ENCODE measurements around the gene TBC1D22A.
A peak's percentile ranks its signal among the peaks of the same experiment; 100 is the strongest.

Gene TBC1D22A

GRCh38 chr22:46970411-46971098 lies 208.1 kb downstream of the TBC1D22A start:
- peaks cover 49 to 65% (median 52%) of the 10 kb centered on the region in 10 experiments for H3K4me1 ChIP-seq
- H3K27me3 ChIP-seq = no peaks in the 10 kb centered on the region
- H3K9me3 ChIP-seq (replicated peaks in 1 of 11) = no peaks in the 10 kb centered on the region
- TF ChIP-seq Cebpa-rat (IDR thresholded peaks at IDR 0.05) = no peak
- H3K4me3 ChIP-seq = peak overlapping the region in 1 of 10 experiments; percentile 5; a peak in 1 of 20 replicates
- H3K27ac ChIP-seq = peak overlapping the region; percentile 39 to 81 (median 68); a peak in 19 of 22 replicates
- peak overlapping the region; percentile 10 to 56 (median 37); a peak in 13 of 22 replicates for H3K9ac ChIP-seq
- H3K36me3 ChIP-seq = peaks cover 7 to 55% (median 22%) of the 10 kb centered on the region in 11 experiments; a peak in 21 of 22 replicates
- peak overlapping the region; percentile 67 to 92 (median 80) for H3K4me2 ChIP-seq
- H4K20me1 ChIP-seq = peaks cover 35 to 96% (median 66%) of the 10 kb centered on the region in 11 experiments

- Histone ChIP-seq H3K27ac (peak overlapping the region; percentile 39 to 81 (median 68); a peak in 21 of 22 replicates), H3K36me3 (peaks cover 13 to 55% (median 29%) of the 10 kb centered on the region in 11 experiments), H3K4me2 (peak overlapping the region; percentile 67 to 92 (median 81)), H3K9me3 (replicated peaks in 1 of 11) (no peaks in the 10 kb centered on the region), H3K4me1 (peaks cover 43 to 60% (median 46%) of the 10 kb centered on the region in 10 experiments), H4K20me1 (peaks cover 28 to 92% (median 59%) of the 10 kb centered on the region in 11 experiments; a peak in 21 of 22 replicates), H3K4me3 (0 out of 20 replicates have a peak overlapping the region, but pooled peaks of 1 of the 10 experiments have one; percentile 3), H3K9ac (peak overlapping the region; percentile 10 to 66 (median 41); a peak in 17 of 22 replicates), H3K27me3 (no peaks in the 10 kb centered on the region)
- no peak for TF ChIP-seq Cebpa-rat (IDR thresholded peaks at IDR 0.05)
These were observed 208.8 kb downstream of the TBC1D22A start for GRCh38 chr22:46971099-46971763.

DNA sequence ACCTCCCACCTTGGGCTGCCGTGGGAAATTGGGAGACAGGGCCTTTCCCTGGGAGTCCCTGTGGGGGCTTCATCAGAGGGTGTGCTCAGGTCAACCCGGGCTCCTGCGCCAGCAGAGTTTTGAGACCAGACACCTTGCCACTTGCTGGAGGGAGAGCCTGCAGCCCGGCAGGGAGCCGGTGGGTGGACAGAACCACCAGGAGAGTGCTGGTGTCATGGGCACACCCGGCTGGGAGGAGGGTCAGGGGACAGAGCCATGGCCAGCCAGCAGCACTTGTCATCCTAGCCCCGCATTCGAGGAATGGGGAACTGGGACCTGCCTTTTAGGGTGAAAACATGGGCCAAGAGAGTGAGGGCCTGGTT lies 209.3 kb downstream of the TBC1D22A start:
- Histone ChIP-seq H3K27me3 (no peaks in the 10 kb centered on the region), H3K36me3 (peaks cover 19 to 56% (median 34%) of the 10 kb centered on the region in 11 experiments), H3K9me3 (replicated peaks in 1 of 11) (0 out of 22 replicates have a peak, but pooled peaks cover 0 to 1% (median 0%) of the 10 kb centered on the region in 11 experiments), H3K4me1 (peaks cover 43 to 60% (median 46%) of the 10 kb centered on the region in 10 experiments), H3K4me3 (0 out of 20 replicates have a peak overlapping the region, but pooled peaks of 1 of the 10 experiments have one; percentile 3), H3K4me2 (peak overlapping the region; percentile 67 to 92 (median 81)), H4K20me1 (peaks cover 24 to 87% (median 54%) of the 10 kb centered on the region in 11 experiments; a peak in 20 of 22 replicates), H3K27ac (peak overlapping the region; percentile 32 to 81 (median 68); a peak in 21 of 22 replicates), H3K9ac (peak overlapping the region in 9 of 11 experiments; percentile 20 to 66 (median 37); a peak in 12 of 22 replicates)
- TF ChIP-seq Cebpa-rat (IDR thresholded peaks at IDR 0.05) = no peak

GRCh38 chr22:46972256-46972655 lies 209.8 kb downstream of the TBC1D22A start:
- peak overlapping the region in 8 of 11 experiments; percentile 49 to 81 (median 71); a peak in 16 of 22 replicates for H3K27ac ChIP-seq
- no peaks in the 10 kb centered on the region for H3K27me3 ChIP-seq
- H3K9ac ChIP-seq = peak overlapping the region in 3 of 11 experiments; percentile 20 to 58 (median 30); a peak in 2 of 22 replicates
- no peak overlapping the region for H3K4me3 ChIP-seq
- H3K4me1 ChIP-seq = peaks cover 43 to 60% (median 46%) of the 10 kb centered on the region in 10 experiments
- no peak for TF ChIP-seq Cebpa-rat (IDR thresholded peaks at IDR 0.05)
- H3K4me2 ChIP-seq = peak overlapping the region in 9 of 11 experiments; percentile 71 to 92 (median 81); a peak in 18 of 22 replicates
- H4K20me1 ChIP-seq = peaks cover 22 to 82% (median 49%) of the 10 kb centered on the region in 11 experiments; a peak in 20 of 22 replicates
- peaks cover 23 to 56% (median 39%) of the 10 kb centered on the region in 11 experiments for H3K36me3 ChIP-seq
- peaks cover 0 to 6% (median 0%) of the 10 kb centered on the region in 11 experiments; a peak in 1 of 22 replicates for H3K9me3 ChIP-seq (replicated peaks in 1 of 11)

DNA sequence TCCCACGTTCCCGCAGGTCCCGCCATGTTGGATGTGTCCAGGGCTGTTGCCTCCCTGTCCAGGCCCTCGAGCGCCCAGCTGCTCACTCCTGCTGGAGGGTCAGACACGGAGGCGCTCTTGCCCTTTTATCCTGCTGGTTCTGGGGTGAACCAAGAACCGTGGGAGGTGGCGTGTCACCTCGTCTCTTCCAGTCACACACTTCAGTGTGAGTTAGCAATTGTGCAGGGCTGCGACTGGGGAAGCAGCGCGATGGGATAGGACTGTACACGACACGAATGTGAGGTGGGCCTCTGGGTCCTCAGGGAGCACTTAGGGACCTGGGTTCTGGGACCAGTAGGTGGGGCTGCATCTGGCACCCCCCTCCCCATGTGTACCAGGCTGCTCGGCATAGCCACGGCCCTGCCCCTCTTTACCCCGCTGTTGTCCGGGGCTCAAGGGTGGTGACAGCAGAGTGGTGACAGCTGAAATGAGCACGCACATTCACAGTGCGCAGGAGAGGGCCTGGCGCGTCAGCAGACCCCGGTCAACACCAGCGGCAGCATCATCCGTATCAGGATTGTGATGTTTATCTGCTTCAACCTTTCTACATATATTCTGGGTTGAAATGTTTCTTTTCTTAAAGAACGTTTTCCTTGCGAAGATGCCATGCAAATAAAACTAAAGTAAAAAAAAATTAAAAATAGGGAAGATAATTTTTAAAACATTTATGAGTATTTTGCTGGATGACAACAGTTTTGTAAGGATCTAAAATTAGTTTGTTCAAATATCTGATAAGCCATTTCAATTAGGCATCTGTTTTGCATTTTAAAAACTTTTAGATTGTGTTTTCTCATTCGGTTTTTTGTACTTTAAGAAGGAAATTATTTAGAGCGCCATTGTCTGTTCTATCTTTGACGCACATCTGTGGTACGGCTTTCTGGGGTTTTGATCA lies 210.7 kb downstream of the TBC1D22A start:
- no peak for TF ChIP-seq Cebpa-rat (IDR thresholded peaks at IDR 0.05)
- H3K9me3 ChIP-seq (replicated peaks in 1 of 11) = peaks cover 0 to 7% (median 0%) of the 10 kb centered on the region in 11 experiments; a peak in 2 of 22 replicates
- peaks cover 22 to 78% (median 42%) of the 10 kb centered on the region in 11 experiments; a peak in 20 of 22 replicates for H4K20me1 ChIP-seq
- H3K4me2 ChIP-seq = peak overlapping the region in 2 of 11 experiments; percentile 73 to 91; a peak in 3 of 22 replicates
- no peak overlapping the region for H3K9ac ChIP-seq
- no peak overlapping the region for H3K4me3 ChIP-seq
- H3K36me3 ChIP-seq = peaks cover 30 to 56% (median 48%) of the 10 kb centered on the region in 11 experiments
- H3K4me1 ChIP-seq = peaks cover 41 to 59% (median 44%) of the 10 kb centered on the region in 10 experiments
- H3K27ac ChIP-seq = peak overlapping the region in 2 of 11 experiments; percentile 78 to 81; a peak in 2 of 22 replicates
- H3K27me3 ChIP-seq = no peaks in the 10 kb centered on the region

DNA sequence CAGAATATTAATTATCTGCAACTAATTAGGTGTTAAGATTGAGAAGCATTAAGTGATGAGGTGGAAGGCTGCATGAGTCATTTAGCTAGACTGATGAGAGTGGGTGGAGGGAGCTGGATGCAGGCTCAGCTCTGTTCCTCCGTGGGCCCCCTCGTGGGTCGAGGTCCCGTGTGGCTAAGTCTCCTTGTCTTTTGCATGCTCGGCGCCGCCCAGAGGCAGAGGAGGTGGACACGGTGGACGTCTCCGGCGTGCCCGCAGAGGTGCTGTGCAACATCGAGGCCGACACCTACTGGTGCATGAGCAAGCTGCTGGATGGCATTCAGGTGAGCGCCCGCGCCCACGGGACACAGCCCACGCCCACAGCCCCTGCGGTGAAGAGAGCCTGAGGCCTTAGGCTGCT lies 211.6 kb downstream of the TBC1D22A start:
- Histone ChIP-seq H3K36me3 (peaks cover 30 to 65% (median 52%) of the 10 kb centered on the region in 11 experiments), H3K4me3 (no peak overlapping the region), H3K9ac (no peak overlapping the region), H3K27ac (no peak overlapping the region), H3K27me3 (no peaks in the 10 kb centered on the region), H3K4me1 (peaks cover 32 to 50% (median 35%) of the 10 kb centered on the region in 10 experiments), H3K9me3 (replicated peaks in 1 of 11) (peaks cover 0 to 7% (median 0%) of the 10 kb centered on the region in 11 experiments; a peak in 2 of 22 replicates), H3K4me2 (no peak overlapping the region), H4K20me1 (peaks cover 20 to 68% (median 37%) of the 10 kb centered on the region in 11 experiments; a peak in 20 of 22 replicates)
- TF ChIP-seq Cebpa-rat (IDR thresholded peaks at IDR 0.05) = no peak

DNA sequence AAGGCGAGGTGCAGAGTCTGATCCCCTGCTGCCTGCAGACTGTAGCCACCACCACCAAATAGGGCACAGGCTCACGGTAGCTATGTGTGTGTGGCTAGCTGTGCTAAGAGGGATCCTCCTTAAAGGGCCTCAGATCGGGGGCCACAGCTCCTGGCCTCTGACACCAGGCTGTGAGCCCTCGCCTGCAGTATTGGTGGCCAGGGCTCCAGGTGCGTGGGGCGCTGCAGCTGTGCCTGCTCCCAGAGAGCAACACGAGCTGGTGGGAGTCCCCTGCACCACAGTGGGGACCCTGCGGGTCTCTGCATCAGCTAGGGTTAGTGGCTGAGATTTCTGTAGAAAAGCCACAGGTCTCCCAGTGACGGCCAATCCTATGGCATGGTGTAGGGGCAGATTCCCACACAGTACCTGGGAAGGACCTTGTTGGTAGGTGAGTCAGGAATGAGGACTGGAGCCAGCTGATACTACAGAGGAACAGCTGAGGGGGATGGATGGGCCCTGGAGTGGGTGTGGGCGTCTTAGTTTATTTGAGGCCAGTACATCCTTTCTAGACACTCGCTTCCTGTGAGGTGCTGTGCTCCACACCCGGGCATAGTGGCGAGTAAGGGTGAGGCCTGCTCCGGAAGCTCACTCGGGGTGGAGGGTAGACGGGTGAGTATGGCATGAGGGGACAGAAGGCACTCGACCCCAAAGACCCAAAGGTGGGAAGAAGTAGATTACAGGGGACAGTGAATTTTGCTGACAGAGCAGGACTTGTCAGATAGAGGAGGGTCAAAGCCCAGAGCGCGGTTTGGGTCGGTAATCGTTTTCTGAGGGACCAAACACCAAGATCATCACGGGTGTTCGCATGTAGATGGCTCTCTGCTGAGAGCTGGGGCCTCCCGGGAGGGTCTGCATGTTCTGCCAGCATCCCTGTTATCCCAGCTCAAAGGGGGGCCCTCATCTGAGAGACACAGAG lies 212.5 kb downstream of the TBC1D22A start:
- H3K27ac ChIP-seq = no peak overlapping the region
- no peaks in the 10 kb centered on the region for H3K27me3 ChIP-seq
- H4K20me1 ChIP-seq = peaks cover 17 to 60% (median 29%) of the 10 kb centered on the region in 11 experiments; a peak in 20 of 22 replicates
- H3K9me3 ChIP-seq (replicated peaks in 1 of 11) = peaks cover 0 to 13% (median 4%) of the 10 kb centered on the region in 11 experiments; a peak in 4 of 22 replicates
- no peak for TF ChIP-seq Cebpa-rat (IDR thresholded peaks at IDR 0.05)
- no peak overlapping the region for H3K9ac ChIP-seq
- H3K4me2 ChIP-seq = no peak overlapping the region; a peak in 1 of 22 replicates
- H3K4me3 ChIP-seq = no peak overlapping the region
- H3K36me3 ChIP-seq = peaks cover 38 to 73% (median 60%) of the 10 kb centered on the region in 11 experiments
- H3K4me1 ChIP-seq = peaks cover 24 to 41% (median 27%) of the 10 kb centered on the region in 10 experiments
